Left renal pelvis (tissue), 4 donors: ENCODE data around the gene KLF12. TPM values are rescaled to one million over a fixed set of nuclear protein-coding genes. Genes with fewer than 3 reads are reported as not detected.

Experiments used
- DNase-seq, 4 donors: peaks; one replicate each; pipeline ENCODE4 v3.0.0-alpha.2; 2013; ENCODE audit warnings: low read depth in 4 of 4, low spot score in 3 of 4
- polyA plus RNA-seq, 4 donors: library from polyadenylated mRNA; unstranded; fragments of 120-200 nt; gene quantifications; one replicate each; pipeline ENCODE4 v1.2.1, GENCODE V29; 2013; ENCODE audit not compliant: insufficient read length in 4 of 4

Gene KLF12
- polyA plus RNA-seq, 4 donors = 24.0 to 48.6 (median 30.6) TPM

GRCh38 chr13:74135326-74136083, 1.3 kb upstream of the KLF12 start:
- peak in 1 of 4 donors; percentile 64 for DNase-seq

- DNase-seq = no peak
Measured at GRCh38 chr13:74134777-74135325, 647 bp upstream of the KLF12 start.

GRCh38 chr13:74133657-74134201, 475 bp downstream of the KLF12 start:
- DNase-seq = peak; percentile 77 to 84 (median 82)

- DNase-seq = peak in 1 of 4 donors; percentile 43
Measured at GRCh38 chr13:74132776-74133656, 1.2 kb downstream of the KLF12 start.

GRCh38 chr13:74132152-74132775, 1.9 kb downstream of the KLF12 start:
- DNase-seq = no peak

GRCh38 chr13:74131227-74131626, 3.0 kb downstream of the KLF12 start:
- DNase-seq = no peak

GRCh38 chr13:74129500-74130191, 4.6 kb downstream of the KLF12 start:
- no peak for DNase-seq

- no peak for DNase-seq
Measured at GRCh38 chr13:74128156-74128767, 5.9 kb downstream of the KLF12 start.

- DNase-seq = no peak
Measured at GRCh38 chr13:74118328-74118727, 15.9 kb downstream of the KLF12 start.

GRCh38 chr13:74117207-74117705, 16.9 kb downstream of the KLF12 start:
- DNase-seq = no peak

GRCh38 chr13:74115133-74115532, 19.1 kb downstream of the KLF12 start:
- DNase-seq = no peak

GRCh38 chr13:74114641-74115040, 19.6 kb downstream of the KLF12 start:
- DNase-seq = no peak

GRCh38 chr13:74114202-74114601, 20.0 kb downstream of the KLF12 start:
- DNase-seq = no peak

GRCh38 chr13:74111901-74112824, 22.0 kb downstream of the KLF12 start:
- no peak for DNase-seq

GRCh38 chr13:74111399-74111798, 22.8 kb downstream of the KLF12 start:
- no peak for DNase-seq

- DNase-seq = no peak
Measured at GRCh38 chr13:74110053-74110452, 24.2 kb downstream of the KLF12 start.

GRCh38 chr13:74107598-74107997, 26.6 kb downstream of the KLF12 start:
- DNase-seq = no peak

- DNase-seq = no peak
Measured at GRCh38 chr13:74105871-74106270, 28.3 kb downstream of the KLF12 start.
